Right cardiac atrium (tissue), 5 donors: Measurements from ENCODE around the gene RBFA. TPM values are rescaled to one million over a fixed set of nuclear protein-coding genes. Genes with fewer than 3 reads are reported as not detected.

Experiments used
- ATAC-seq, 2 donors: fragments of 200-7000 bp; cut with Tn5 transposase; one replicate each; pipeline versions ENCODE4 v1.8.0 to v1.9.1; 2020; ENCODE audit warnings: moderate library complexity in 2 of 2, mild to moderate bottlenecking in 1 of 2
- DNase-seq, 3 donors: peaks; one replicate each; pipeline ENCODE4 v3.0.0-alpha.2; 2020
- H3K27ac ChIP-seq: one replicate; pipeline ENCODE4 v1.5.1; 2013; ENCODE audit warnings: mild to moderate bottlenecking, low read length, control low read depth, moderate library complexity
- H3K27me3 ChIP-seq: one replicate; pipeline ENCODE4 v1.6.1; 2013; ENCODE audit not compliant: control insufficient read depth, insufficient read depth
- H3K4me1 ChIP-seq: one replicate; pipeline ENCODE4 v1.6.1; 2013; ENCODE audit warnings: low read length; ENCODE audit not compliant: control insufficient read depth, insufficient read depth
- H3K4me3 ChIP-seq: one replicate; pipeline ENCODE4 v1.5.1; 2013; ENCODE audit warnings: low read length, control low read depth
- H3K9me3 ChIP-seq: one replicate; pipeline ENCODE4 v1.6.1; 2013; ENCODE audit warnings: low read length; ENCODE audit not compliant: control insufficient read depth
- WGBS: extraction: QIAGEN DNeasy Blood & Tissue Kit; methylation state at CpG from one replicate; pipeline ENCODE4 v1.1.7; 2013; 5-methylcytosine and 5-hydroxymethylcytosine counted together
- intact Hi-C, 4 donors: fragments of 100-400 bp; cut with DNase I; formaldehyde crosslinking; loops; one replicate each; pipeline versions ENCODE4 v1.11.0 to v1.14.0; 2022 to 2023
- polyA plus RNA-seq: library from polyadenylated mRNA; stranded (reverse); fragments of 200-250 nt; gene quantifications from one replicate; pipeline ENCODE4 v1.2.3, GENCODE V29; 2013
- total RNA-seq, 4 donors: library from RNA; stranded (reverse); fragmentation: NEBNext Ultra II Directional; extraction: Animal tissue kit (Norgen Biotek cat#: 25700); gene quantifications; one replicate each; pipeline ENCODE4 v1.2.1, GENCODE V29; 2021
- donor health status: healthy with polysubstance abuse.
- donor health status: DM: no; HTN: yes; CAD: no.
- donor health status: DM: no; HTN: no; CAD: no.
- donor health status: DM: no; HTN: yes; CAD: no; lungs with severe emphysema.
- donor health status: DM: yes; HTN: yes; CAD: no.

The RBFA gene
- total and polyA plus RNA-seq, 5 donors = 10.3 to 15.2 (median 13.4) TPM

DNA sequence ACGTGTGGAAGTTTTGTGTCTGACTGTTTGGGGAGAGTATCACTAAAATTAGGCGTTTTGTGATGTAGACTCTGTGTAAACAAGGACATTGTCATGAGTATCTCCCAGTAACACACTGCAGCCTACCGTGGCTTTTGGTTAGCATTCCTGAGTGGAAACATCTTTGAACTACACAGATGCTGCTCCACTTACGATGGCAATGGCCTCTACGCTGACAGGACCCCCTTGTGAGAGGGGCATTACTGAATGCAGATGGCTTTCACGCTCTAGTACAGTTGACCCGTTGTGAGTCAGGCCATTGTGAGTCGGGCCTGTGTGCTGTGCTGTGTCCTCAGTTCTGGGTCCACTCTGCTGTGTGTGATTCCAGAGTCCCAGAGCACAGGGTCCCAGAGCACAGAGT is 40.5 kb downstream of the RBFA start:
- WGBS = 76% methylated on average over 8 of the region's 8 CpGs
- H3K4me3 ChIP-seq = no peak overlapping the region
- ATAC-seq (no peak), DNase-seq (no peak)
- no peaks in the 10 kb centered on the region for H3K4me1 ChIP-seq
- H3K9me3 ChIP-seq = no peaks in the 10 kb centered on the region
- no peaks in the 10 kb centered on the region for H3K27me3 ChIP-seq
- intact Hi-C loops = no loop called here
- no peak overlapping the region for H3K27ac ChIP-seq

DNA sequence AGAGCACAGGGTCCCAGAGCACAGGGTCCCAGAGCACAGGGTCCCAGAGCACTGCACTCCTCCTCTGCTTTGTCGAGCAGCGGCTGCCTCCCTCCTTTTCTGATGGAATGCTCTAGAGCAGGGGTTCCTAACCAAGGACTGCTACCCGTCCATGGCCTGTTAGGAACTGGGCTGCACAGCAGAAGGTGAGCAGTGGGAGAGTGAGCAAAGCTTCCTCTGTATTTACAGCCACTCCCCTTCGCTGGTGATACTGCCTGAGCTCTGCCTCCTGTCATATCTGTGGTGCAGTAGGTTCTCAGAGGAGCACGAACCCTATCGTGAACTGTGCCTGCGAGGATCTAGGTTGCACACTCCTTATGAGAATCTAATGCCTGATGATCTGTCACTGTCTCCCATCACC is 41.7 kb downstream of the RBFA start:
- WGBS = 93% methylated on average over 7 of the region's 7 CpGs
- Histone ChIP-seq H3K9me3 (no peaks in the 10 kb centered on the region), H3K4me3 (no peak overlapping the region), H3K27me3 (no peaks in the 10 kb centered on the region), H3K27ac (no peak overlapping the region), H3K4me1 (no peaks in the 10 kb centered on the region)
- intact Hi-C loops = no loop called here
- no peak for DNase-seq
- no peak for ATAC-seq

DNA sequence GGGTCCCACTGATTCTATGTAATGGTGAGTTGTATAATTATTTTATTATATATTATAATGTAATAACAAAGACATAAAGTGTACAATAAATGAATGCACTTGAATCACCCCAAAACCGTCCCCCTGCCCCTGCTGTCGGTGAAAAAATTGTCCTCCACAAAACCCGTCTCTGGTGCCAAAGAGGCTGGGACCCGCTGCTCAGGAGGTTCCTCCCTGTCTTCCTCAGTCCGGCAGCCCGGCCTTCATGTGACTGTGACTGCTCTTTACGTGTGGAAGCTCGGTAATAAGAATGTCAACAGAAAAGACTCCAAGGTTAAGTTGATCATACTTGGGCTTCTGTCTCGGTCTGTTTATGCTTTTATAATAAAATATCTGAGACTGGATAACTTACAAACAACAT is 42.1 kb downstream of the RBFA start:
- WGBS = 97% methylated on average over 9 of the region's 9 CpGs
- Histone ChIP-seq H3K27ac (no peak overlapping the region), H3K4me1 (no peaks in the 10 kb centered on the region), H3K27me3 (no peaks in the 10 kb centered on the region), H3K9me3 (no peaks in the 10 kb centered on the region), H3K4me3 (no peak overlapping the region)
- DNase-seq (no peak), ATAC-seq (no peak)
- intact Hi-C loops = no loop called here

DNA sequence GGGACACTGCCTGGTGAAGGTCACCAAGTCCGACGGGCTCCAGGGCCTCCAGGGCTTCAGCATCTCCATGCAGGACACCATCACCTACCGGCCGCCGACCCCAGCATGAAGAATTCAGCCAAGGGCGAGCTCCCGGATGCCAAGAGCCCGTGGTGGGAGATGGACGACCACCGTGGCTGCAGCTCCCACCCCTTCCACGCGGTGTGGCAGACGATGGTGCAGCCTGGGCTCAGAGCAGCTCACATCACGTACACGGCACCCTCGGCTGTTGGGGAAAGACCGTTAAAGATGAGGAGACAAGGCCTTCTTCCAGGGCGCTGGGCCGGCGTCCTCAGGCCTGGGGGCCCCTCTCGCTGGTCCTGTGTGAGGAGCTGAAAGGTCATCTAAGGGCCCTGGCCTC is 43.6 kb downstream of the RBFA start:
- ATAC-seq (no peak), DNase-seq (no peak)
- Histone ChIP-seq H3K4me1 (no peaks in the 10 kb centered on the region), H3K4me3 (no peak overlapping the region), H3K9me3 (no peaks in the 10 kb centered on the region), H3K27me3 (no peaks in the 10 kb centered on the region), H3K27ac (no peak overlapping the region)
- intact Hi-C loops = no loop called here
- 97% methylated on average over 21 of the region's 21 CpGs for WGBS

Other genes with a start within 250 kb of the RBFA start
- under 1 TPM in 2 of 4 donors, not detected in 2; 0.15 to 0.37 TPM for gene KCNG2, start 236.5 kb upstream of the RBFA start, total RNA-seq
- gene KCNG2, start 236.5 kb upstream of the RBFA start, polyA plus RNA-seq = not detected
- gene SLC66A2, start 82.8 kb upstream of the RBFA start, total RNA-seq = 10 to 100 TPM; 24.7 to 40.0 (median 29.8) TPM
- gene SLC66A2, start 82.8 kb upstream of the RBFA start, polyA plus RNA-seq = 27.0 TPM
- 10 to 100 TPM in 3 of 4 donors, 1 to 10 TPM in 1; 9.9 to 14.6 (median 11.1) TPM for gene HSBP1L1, start 69.8 kb upstream of the RBFA start, total RNA-seq
- gene HSBP1L1, start 69.8 kb upstream of the RBFA start, polyA plus RNA-seq = 18.8 TPM
- gene TXNL4A, start 45.9 kb upstream of the RBFA start, total RNA-seq = 100 to 1,000 TPM in 1 of 4 donors, 10 to 100 TPM in 3; 69.7 to 104 (median 94.7) TPM
- 91.9 TPM for gene TXNL4A, start 45.9 kb upstream of the RBFA start, polyA plus RNA-seq
- gene ADNP2, start 74.8 kb downstream of the RBFA start, total RNA-seq = 10 to 100 TPM; 12.0 to 14.7 (median 12.9) TPM
- 4.1 TPM for gene ADNP2, start 74.8 kb downstream of the RBFA start, polyA plus RNA-seq
- 1 to 10 TPM; 4.1 to 5.0 (median 4.6) TPM for gene PARD6G, start 213.1 kb downstream of the RBFA start, total RNA-seq
- gene PARD6G, start 213.1 kb downstream of the RBFA start, polyA plus RNA-seq = 2.5 TPM